B cell (primary cell): ENCODE data around the gene PHLPP2.

Source experiments
- CTCF ChIP-seq: fragments of 200-600 bp; IDR thresholded peaks from one replicate; pipeline ENCODE4 v1.8.0; 2022; ENCODE audit warnings: antibody characterized with exemption, mild to moderate bottlenecking
- EZH2 ChIP-seq: IDR thresholded peaks from 2 replicates; pipeline ENCODE4 v1.6.1; 2012; ENCODE audit warnings: borderline replicate concordance, low read depth, mild to moderate bottlenecking, moderate library complexity, low read length; ENCODE audit not compliant: insufficient read depth, poor library complexity, severe bottlenecking

DNA sequence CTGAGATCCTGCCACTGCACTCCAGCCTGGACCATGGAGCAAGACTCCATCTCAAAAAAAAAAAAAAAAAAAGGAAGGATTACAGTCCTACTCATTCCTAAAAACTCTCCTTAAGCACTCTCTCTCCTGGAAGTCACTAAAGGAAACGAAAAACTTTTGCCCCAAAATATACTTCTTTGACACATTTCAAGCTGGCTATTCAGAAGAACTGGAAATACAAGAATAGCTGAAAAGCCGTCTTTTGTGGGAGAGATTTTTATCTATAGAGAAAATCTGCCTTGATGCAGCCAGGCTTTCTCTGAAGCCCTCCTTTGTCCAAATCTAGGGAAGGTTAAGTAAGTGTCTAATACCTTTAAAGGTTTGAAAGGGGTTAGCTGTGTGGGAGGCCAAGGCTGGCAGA lies 115.4 kb downstream of the PHLPP2 start:
- TF ChIP-seq CTCF (no peak), EZH2 (no peak)
